A549 (cell line): ENCODE measurements around the gene DPPA5.

ENCODE experiments used
- HOXA7 ChIP-seq: fragments of 250-450 bp; sonication (Bioruptor Pico); IDR thresholded peaks from 2 replicates; pipeline ENCODE4 v1.5.0; 2020; ENCODE audit warnings: mild to moderate bottlenecking, moderate library complexity
- MAZ ChIP-seq: fragments of 150-350 bp; IDR thresholded peaks from 2 replicates; pipeline ENCODE4 v1.6.1; 2014; ENCODE audit warnings: antibody characterized with exemption, low read depth, low read length, borderline replicate concordance
- MYC ChIP-seq: IDR thresholded peaks from 2 replicates; pipeline ENCODE4 v1.6.1; 2012; ENCODE audit warnings: mild to moderate bottlenecking, inconsistent platforms, low read length, improper control_type of control experiment, borderline replicate concordance
- NFE2L2 ChIP-seq: fragments of 150-350 bp; conservative IDR thresholded peaks from 2 replicates; pipeline ENCODE4 v1.6.1; 2014; ENCODE audit warnings: low read length
- PHF8 ChIP-seq: fragments of 200-600 bp; sonication (generic); IDR thresholded peaks from 2 replicates; pipeline ENCODE4 v1.6.1; 2016; ENCODE audit warnings: low read depth, mild to moderate bottlenecking, antibody characterized with exemption, moderate library complexity, borderline replicate concordance
- POLR2A ChIP-seq: IDR thresholded peaks from 2 replicates; pipeline ENCODE4 v1.6.1; 2012; ENCODE audit warnings: mild to moderate bottlenecking, low read length
- RFX5 ChIP-seq: fragments of 450-650 bp; IDR thresholded peaks from 2 replicates; pipeline ENCODE4 v1.7.1; 2014; ENCODE audit warnings: antibody characterized with exemption, mild to moderate bottlenecking, moderate library complexity
- TF ChIP-seq, protein P1 (sequence below): fragments of >200 bp; sonication (Bioruptor Twin); formaldehyde crosslinking; IDR thresholded peaks from 3 replicates; pipeline ENCODE4 v1.5.1; 2016
- TF ChIP-seq, protein P2 (sequence below): fragments of 250-450 bp; sonication (Bioruptor Pico); IDR thresholded peaks from 2 replicates; pipeline ENCODE4 v1.5.0; 2021; ENCODE audit warnings: mild to moderate bottlenecking, moderate library complexity, borderline replicate concordance
- TF ChIP-seq, protein P3 (sequence below): IDR thresholded peaks from 2 replicates; pipeline ENCODE4 v1.6.1; 2012

DNA sequence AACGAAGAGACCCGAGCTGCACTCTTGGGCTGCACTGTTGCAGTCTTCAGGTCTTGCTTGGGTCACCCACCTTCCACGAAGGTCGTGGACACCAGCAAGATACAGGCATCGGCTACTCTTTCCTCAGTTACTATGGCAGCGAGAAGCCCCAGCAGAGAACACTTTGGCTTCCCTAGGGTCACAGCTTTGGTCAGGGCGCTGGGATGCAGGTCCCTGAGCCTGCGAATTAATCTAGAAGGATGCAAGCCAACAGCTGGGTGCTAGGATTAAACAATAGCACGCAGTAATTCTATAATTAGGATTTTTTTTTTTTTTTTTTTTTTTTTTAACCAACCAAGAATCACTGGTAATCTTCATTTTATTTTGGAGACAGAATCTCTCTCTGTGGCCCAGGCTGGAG is 10.5 kb upstream of the DPPA5 start:
- TF ChIP-seq NFE2L2 = no peak
- TF ChIP-seq, protein P1, sequence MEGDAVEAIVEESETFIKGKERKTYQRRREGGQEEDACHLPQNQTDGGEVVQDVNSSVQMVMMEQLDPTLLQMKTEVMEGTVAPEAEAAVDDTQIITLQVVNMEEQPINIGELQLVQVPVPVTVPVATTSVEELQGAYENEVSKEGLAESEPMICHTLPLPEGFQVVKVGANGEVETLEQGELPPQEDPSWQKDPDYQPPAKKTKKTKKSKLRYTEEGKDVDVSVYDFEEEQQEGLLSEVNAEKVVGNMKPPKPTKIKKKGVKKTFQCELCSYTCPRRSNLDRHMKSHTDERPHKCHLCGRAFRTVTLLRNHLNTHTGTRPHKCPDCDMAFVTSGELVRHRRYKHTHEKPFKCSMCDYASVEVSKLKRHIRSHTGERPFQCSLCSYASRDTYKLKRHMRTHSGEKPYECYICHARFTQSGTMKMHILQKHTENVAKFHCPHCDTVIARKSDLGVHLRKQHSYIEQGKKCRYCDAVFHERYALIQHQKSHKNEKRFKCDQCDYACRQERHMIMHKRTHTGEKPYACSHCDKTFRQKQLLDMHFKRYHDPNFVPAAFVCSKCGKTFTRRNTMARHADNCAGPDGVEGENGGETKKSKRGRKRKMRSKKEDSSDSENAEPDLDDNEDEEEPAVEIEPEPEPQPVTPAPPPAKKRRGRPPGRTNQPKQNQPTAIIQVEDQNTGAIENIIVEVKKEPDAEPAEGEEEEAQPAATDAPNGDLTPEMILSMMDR = no peak
- no peak for TF ChIP-seq RFX5
- no peak for TF ChIP-seq POLR2A
- no peak for TF ChIP-seq MAZ
- no peak for TF ChIP-seq MYC
- no peak for TF ChIP-seq PHF8
- no peak for TF ChIP-seq HOXA7 (CRISPR knock-in tag)
- TF ChIP-seq, protein P2, sequence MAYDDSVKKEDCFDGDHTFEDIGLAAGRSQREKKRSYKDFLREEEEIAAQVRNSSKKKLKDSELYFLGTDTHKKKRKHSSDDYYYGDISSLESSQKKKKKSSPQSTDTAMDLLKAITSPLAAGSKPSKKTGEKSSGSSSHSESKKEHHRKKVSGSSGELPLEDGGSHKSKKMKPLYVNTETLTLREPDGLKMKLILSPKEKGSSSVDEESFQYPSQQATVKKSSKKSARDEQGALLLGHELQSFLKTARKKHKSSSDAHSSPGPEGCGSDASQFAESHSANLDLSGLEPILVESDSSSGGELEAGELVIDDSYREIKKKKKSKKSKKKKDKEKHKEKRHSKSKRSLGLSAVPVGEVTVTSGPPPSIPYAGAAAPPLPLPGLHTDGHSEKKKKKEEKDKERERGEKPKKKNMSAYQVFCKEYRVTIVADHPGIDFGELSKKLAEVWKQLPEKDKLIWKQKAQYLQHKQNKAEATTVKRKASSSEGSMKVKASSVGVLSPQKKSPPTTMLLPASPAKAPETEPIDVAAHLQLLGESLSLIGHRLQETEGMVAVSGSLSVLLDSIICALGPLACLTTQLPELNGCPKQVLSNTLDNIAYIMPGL (CRISPR knock-in tag) = no peak
- TF ChIP-seq, protein P3, sequence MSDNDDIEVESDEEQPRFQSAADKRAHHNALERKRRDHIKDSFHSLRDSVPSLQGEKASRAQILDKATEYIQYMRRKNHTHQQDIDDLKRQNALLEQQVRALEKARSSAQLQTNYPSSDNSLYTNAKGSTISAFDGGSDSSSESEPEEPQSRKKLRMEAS = no peak
